ENCODE measurements around the gene SLC4A8.

The SLC4A8 gene

DNA sequence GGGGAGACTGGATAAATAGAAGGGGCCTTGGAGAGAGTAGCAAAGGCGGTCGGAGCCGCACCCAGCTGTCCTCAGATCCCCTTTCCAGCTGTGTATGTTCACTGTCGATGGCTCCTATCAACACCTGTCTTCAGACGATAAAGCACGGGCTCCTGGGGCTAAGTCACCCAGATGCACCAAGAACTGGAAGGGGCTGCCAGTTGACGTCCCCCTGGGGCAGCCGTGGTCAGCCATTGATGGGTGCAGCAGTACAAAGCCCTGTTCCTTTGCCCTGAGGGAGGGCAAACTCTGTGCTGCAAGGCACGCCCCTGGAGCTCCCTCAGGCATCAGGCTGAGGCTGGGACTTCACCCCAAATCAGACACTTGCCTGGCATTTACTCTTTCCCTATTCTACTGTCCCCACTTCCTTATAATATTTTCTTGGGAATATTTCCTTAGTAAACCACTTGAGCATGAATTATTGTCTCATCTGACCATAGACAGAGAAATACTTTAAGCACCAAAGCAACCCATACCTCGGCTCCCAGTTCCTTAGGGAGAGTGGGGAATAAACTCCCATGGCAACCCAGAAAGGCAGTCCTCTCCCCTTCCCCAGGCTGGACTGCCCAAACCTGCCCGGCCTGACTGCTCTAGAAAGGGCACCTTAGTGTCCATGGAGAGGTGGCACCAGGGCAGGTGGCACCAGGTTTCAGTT, 106.8 kb downstream of the SLC4A8 start:
- H3K4me3 ChIP-seq (ENCODE audit: low read length) = no peak overlapping the region
- TF ChIP-seq CTCF (conservative IDR thresholded peaks at IDR 0.05; ENCODE audit: low read depth, low read length) = no peak

GRCh38 chr12:51531978-51532497, 107.4 kb downstream of the SLC4A8 start:
- peak; percentile 34 for DNase-seq (ENCODE audit: low read depth)
- peak; percentile 91 for TF ChIP-seq CTCF (conservative IDR thresholded peaks at IDR 0.05; ENCODE audit: low read depth, low read length)
- H3K4me3 ChIP-seq (ENCODE audit: low read length) = no peak overlapping the region

More for the DNA sequence above, 106.8 kb downstream of the SLC4A8 start:
- DNase-seq (ENCODE audit: low read depth) = no peak

DNA sequence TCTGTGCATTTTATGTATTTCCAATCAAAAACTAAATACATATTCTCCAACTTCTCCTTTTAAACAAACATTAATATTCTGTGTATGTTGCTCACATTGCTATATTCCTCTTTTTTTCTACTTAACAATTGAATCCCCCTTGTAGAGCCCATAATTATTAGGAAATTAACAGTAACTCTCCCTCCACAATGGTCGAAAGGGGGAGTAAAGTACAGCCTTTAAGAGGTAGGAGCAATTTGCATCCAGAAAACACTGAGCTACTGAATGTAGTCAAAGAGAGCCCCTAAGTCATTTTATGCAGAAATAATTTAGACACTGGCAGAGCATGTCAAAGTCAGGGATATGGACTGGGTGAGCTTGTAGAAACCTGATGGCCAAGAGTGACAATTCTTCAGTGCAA, 109.2 kb downstream of the SLC4A8 start:
- no peak overlapping the region for H3K4me3 ChIP-seq (ENCODE audit: low read length)
- TF ChIP-seq CTCF (conservative IDR thresholded peaks at IDR 0.05; ENCODE audit: low read depth, low read length) = peak; percentile 35
- DNase-seq (ENCODE audit: low read depth) = no peak

- DNase-seq (ENCODE audit: low read depth) = no peak
- H3K4me3 ChIP-seq (ENCODE audit: low read length) = no peak overlapping the region
- TF ChIP-seq CTCF (conservative IDR thresholded peaks at IDR 0.05; ENCODE audit: low read depth, low read length) = no peak
Measured at GRCh38 chr12:51534216-51535074, 109.8 kb downstream of the SLC4A8 start.

GRCh38 chr12:51536159-51536558, 111.5 kb downstream of the SLC4A8 start:
- no peak overlapping the region for H3K4me3 ChIP-seq (ENCODE audit: low read length)
- TF ChIP-seq CTCF (conservative IDR thresholded peaks at IDR 0.05; ENCODE audit: low read depth, low read length) = peak; percentile 5
- DNase-seq (ENCODE audit: low read depth) = no peak

- TF ChIP-seq CTCF (conservative IDR thresholded peaks at IDR 0.05; ENCODE audit: low read depth, low read length) = no peak
- H3K4me3 ChIP-seq (ENCODE audit: low read length) = no peak overlapping the region
- no peak for DNase-seq (ENCODE audit: low read depth)
Measured at GRCh38 chr12:51538149-51538548, 113.5 kb downstream of the SLC4A8 start.

Data from retinal pigment epithelial cell (primary cell).